ENCODE measurements around the gene COMTD1.
"Not testable (repeated sequence)": the region's sequence is repeated elsewhere in the genome, so short reads cannot be mapped to it uniquely, and the experiment has no call there.

The COMTD1 gene

DNA sequence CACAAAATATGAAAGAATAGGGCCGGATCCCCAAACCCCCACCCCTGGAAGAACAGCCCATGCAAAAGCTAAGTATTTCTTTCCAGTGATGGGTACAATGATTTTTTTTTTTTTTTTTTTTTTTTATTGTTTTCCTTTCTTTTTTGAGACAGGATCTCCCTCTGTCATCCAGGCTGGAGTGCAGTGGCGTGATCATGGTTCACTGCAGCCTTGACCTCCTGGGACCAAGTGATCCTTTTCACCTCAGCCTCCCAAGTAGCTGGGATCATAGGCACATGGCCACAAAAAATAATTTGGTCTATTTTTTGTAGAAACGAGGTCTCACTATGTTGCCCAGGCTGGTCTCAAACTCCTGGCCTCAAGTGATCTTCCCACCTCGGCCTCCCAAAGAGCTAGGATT is 41.1 kb downstream of the COMTD1 start:
- DNase-seq (ENCODE audit: low spot score), result not testable (repeated sequence)

DNA sequence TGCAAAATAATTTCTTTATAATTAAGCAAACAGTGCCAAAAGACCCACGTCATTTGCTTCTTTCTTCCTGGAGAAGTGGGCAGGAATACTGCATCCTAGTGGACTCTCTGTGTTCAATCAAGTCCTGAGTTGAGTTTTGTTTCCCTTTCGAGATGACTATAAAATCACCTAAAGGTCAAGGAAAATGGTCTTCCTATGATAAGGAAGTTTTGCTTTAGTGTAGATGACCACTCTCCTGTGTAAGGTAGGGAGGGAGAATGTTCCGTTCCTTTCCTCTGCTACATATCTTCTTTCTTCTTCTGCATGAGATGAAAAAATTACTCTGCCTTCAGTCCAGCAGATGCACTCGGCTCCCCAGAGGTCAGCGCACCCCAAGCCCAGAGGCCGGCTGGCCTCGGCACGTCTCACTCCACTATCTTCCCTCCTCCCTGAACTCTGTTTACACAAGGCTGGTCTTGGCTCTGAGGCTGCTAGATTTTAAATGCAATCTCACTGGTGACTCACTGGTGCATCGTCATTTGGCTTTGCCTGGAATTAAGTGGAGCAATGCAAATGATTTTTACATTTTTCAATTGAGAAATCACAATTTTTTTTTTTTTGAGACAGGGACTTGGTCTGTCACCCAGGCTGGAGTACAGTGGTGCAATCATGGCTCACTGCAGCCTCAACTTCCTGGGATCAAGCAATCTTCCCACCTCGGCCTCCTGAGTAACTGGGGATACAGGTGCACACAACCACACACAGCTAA is 43.8 kb downstream of the COMTD1 start:
- no peak for DNase-seq (ENCODE audit: low spot score)

DNA sequence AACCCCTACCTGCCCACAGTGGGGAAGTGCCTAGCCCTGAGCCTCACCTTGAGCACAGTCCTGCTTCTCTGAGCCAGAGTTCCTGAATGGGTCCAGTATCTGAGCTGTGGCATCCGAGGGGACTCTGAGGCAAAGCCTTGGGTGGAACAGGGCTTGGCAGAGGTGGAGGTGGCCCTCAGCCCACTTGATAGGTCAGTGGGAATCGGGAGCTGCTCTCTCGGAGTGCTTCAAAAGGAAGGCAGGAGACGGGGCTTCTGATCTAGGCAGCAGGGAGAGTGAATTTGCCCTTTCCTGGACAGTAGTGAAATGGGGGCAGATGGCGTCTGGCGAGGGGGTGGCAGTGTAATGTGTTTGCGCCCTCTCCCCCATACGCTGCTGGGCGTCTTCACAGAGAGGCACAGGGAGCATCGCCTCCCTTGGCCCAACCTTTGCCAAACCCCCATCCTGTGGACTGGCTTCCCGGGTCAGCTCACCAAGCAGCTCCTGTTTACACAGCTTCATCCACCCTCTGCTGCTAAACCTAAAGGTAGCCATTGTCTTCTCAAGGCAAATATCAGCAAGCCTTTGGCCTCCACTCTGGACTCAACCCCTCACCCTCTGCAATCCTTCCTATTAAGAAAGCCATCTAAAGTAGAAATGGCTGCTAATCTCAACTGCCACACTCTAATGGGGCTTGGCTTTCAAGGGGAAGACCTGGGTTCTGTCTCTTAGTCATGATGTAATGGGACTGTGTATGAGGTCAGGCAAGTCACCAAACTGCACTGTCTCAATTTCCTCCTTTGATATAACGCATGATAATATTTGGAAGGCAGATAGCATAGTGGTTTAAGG is 46.3 kb downstream of the COMTD1 start:
- no peak for DNase-seq (ENCODE audit: low spot score)

DNA sequence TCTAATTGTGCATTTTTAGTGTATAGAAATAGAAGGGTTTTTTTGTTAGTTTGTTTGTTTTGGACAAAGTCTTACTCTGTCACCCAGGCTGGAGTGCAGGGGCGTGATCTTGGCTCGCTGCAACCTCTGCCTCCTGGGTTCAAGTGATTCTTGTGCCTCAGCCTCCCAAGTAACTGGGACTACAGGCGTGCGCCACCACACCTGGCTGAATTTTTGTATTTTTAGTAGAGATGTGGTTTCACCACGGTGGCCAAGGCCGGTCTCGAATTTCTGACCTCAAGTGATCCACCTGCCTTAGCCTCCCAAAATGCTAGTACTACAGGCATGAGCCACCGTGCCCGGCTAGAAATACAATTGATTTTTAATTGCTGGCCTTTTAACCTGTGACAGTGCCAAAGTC is 47.2 kb downstream of the COMTD1 start:
- DNase-seq (ENCODE audit: low spot score), result not testable (repeated sequence)

DNA sequence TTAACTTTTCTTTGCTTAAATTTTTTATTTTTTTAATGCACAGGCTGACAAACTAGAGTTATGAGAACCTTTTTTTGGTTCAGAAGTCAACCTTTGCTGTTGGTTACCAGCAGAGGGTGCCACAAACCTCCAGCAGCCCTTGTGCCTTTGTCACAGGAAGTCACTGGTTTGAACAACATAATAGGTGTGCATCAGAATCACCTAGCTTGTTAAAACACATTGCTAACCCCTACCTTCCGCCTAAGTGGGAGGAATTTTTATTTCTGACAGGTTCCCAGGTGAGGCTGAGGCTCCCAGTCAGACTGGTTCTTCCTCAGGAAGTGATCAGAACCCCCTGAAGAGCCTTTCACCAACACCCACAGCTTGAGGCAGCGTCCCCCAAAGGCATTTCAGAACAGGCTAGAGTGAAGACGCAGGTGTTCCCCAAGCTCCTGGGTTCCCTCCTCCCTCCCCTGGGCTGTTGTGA is 47.8 kb downstream of the COMTD1 start:
- peak; percentile 67 for DNase-seq (ENCODE audit: low spot score)

DNA sequence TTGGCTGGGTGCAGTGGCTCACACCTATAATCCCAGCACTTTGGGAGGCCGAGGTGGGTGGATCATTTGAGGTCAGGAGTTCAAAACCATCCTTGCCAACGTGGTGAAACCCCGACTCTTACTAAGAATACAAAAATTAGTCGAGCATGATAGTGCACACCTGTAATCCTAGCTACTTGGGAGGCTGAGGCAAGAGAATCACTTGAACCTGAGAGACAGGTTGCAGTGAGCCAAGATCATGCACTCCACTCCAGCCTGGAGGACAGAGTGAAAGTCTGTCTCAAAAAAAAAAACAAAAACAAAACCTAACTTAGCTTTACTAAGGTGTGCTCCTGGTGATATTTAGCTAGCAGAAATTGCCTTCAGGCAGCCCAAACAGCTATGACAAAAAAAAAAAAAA is 49.4 kb downstream of the COMTD1 start:
- DNase-seq (ENCODE audit: low spot score), result no peak

Data from NAMALWA (cell line).